H9 (cell line): ENCODE data around the gene INSM2. TPM values are rescaled to one million over a fixed set of nuclear protein-coding genes. Genes with fewer than 3 reads are reported as not detected.

Experiments
- DNase-seq: peaks from one replicate; pipeline ENCODE4 v3.0.0-alpha.2; 2017
- H2AFZ ChIP-seq: one replicate; pipeline ENCODE4 v1.6.1; 2013; ENCODE audit warnings: mild to moderate bottlenecking, low read length, control low read depth, moderate library complexity
- H2AK5ac ChIP-seq: 2 replicates; pipeline ENCODE4 v1.6.1; 2013; ENCODE audit warnings: low read length, control low read depth, mixed read lengths; ENCODE audit not compliant: insufficient read length
- H2BK120ac ChIP-seq: one replicate; pipeline ENCODE4 v1.6.1; 2013; ENCODE audit warnings: low read depth, mild to moderate bottlenecking, low read length, control low read depth, inconsistent platforms; ENCODE audit not compliant: poor library complexity, severe bottlenecking
- H2BK12ac ChIP-seq: 2 replicates; pipeline ENCODE4 v1.6.1; 2013; ENCODE audit warnings: low read length, control low read depth, mixed read lengths, low read depth; ENCODE audit not compliant: insufficient read length
- H2BK15ac ChIP-seq: 2 replicates; pipeline ENCODE4 v1.6.1; 2013; ENCODE audit warnings: low read depth, low read length, control low read depth
- H2BK20ac ChIP-seq: one replicate; pipeline ENCODE4 v1.6.1; 2013; ENCODE audit warnings: low read depth, mild to moderate bottlenecking, low read length, control low read depth, inconsistent platforms; ENCODE audit not compliant: poor library complexity, severe bottlenecking
- H2BK5ac ChIP-seq: 2 replicates; pipeline ENCODE4 v1.6.1; 2013; ENCODE audit warnings: low read length, control low read depth, mixed read lengths; ENCODE audit not compliant: insufficient read length
- H3K14ac ChIP-seq: 2 replicates; pipeline ENCODE4 v1.6.1; 2013; ENCODE audit warnings: low read length, control low read depth; ENCODE audit not compliant: insufficient read depth
- H3K18ac ChIP-seq: 2 replicates; pipeline ENCODE4 v1.6.1; 2013; ENCODE audit warnings: low read depth, mild to moderate bottlenecking, mixed read lengths, low read length, control low read depth; ENCODE audit not compliant: insufficient read length
- H3K23ac ChIP-seq: 2 replicates; pipeline ENCODE4 v1.6.1; 2013; ENCODE audit warnings: low read length, control low read depth, mixed read lengths, low read depth; ENCODE audit not compliant: insufficient read length
- H3K23me2 ChIP-seq: 2 replicates; pipeline ENCODE4 v1.6.1; 2013; ENCODE audit warnings: low read depth, mild to moderate bottlenecking, mixed read lengths, low read length, control low read depth; ENCODE audit not compliant: insufficient read length, poor library complexity, severe bottlenecking
- H3K27ac ChIP-seq: 2 replicates; pipeline ENCODE4 v1.5.1; 2013; ENCODE audit warnings: low read length, control low read depth, mixed read lengths, low read depth; ENCODE audit not compliant: insufficient read length
- H3K27me3 ChIP-seq: 2 replicates; pipeline ENCODE4 v1.6.1; 2013; ENCODE audit warnings: low read length, control low read depth, inconsistent platforms; ENCODE audit not compliant: insufficient read depth
- H3K4ac ChIP-seq: 2 replicates; pipeline ENCODE4 v1.6.1; 2013; ENCODE audit warnings: low read depth, mild to moderate bottlenecking, control low read depth, inconsistent platforms, low read length, moderate library complexity
- H3K4me1 ChIP-seq: 2 replicates; pipeline ENCODE4 v1.6.1; 2013; ENCODE audit warnings: low read length, control low read depth, inconsistent platforms; ENCODE audit not compliant: insufficient read depth
- H3K4me2 ChIP-seq: 2 replicates; pipeline ENCODE4 v1.6.1; 2013; ENCODE audit warnings: low read length, control low read depth, mixed read lengths; ENCODE audit not compliant: insufficient read length, insufficient read depth
- H3K56ac ChIP-seq: 2 replicates; pipeline ENCODE4 v1.6.1; 2013; ENCODE audit warnings: low read depth, mild to moderate bottlenecking, mixed read lengths, low read length, control low read depth; ENCODE audit not compliant: insufficient read length
- H3K79me1 ChIP-seq: 2 replicates; pipeline ENCODE4 v1.6.1; 2013; ENCODE audit warnings: low read depth, mild to moderate bottlenecking, moderate library complexity, low read length, control low read depth, inconsistent platforms; ENCODE audit not compliant: insufficient read depth, poor library complexity, severe bottlenecking
- H3K79me2 ChIP-seq: 2 replicates; pipeline ENCODE4 v1.6.1; 2013; ENCODE audit warnings: low read length, control low read depth, inconsistent platforms; ENCODE audit not compliant: insufficient read depth
- H3K9ac ChIP-seq: 2 replicates; pipeline ENCODE4 v1.6.1; 2013; ENCODE audit warnings: low read length, control low read depth, mixed read lengths; ENCODE audit not compliant: insufficient read length; ENCODE audit errors: extremely low read depth
- H3K9me3 ChIP-seq: one replicate; pipeline ENCODE4 v1.6.1; 2013; ENCODE audit warnings: low read depth, low read length, inconsistent platforms; ENCODE audit not compliant: control insufficient read depth
- H3T11ph ChIP-seq: one replicate; pipeline ENCODE4 v1.6.1; 2013; ENCODE audit warnings: mild to moderate bottlenecking, low read length, control low read depth, inconsistent platforms
- H4K20me1 ChIP-seq: one replicate; pipeline ENCODE4 v1.6.1; 2013; ENCODE audit not compliant: control insufficient read depth, insufficient read length, insufficient read depth
- H4K5ac ChIP-seq: 2 replicates; pipeline ENCODE4 v1.6.1; 2013; ENCODE audit warnings: low read depth, mild to moderate bottlenecking, mixed read lengths, low read length, control low read depth; ENCODE audit not compliant: insufficient read length
- H4K8ac ChIP-seq: replicated peaks from 2 replicates; pipeline ENCODE4 v1.6.1; 2013; ENCODE audit warnings: low read length, control low read depth, mixed read lengths, low read depth; ENCODE audit not compliant: insufficient read length
- H4K91ac ChIP-seq: 2 replicates; pipeline ENCODE4 v1.6.1; 2013; ENCODE audit warnings: low read depth, mild to moderate bottlenecking, moderate library complexity, mixed read lengths, low read length, control low read depth; ENCODE audit not compliant: insufficient read length
- H3K27ac Mint-ChIP-seq, 3 experiments: 2 replicates in 2 of 3; 3 replicates in 1 of 3; pipeline ENCODE4 v1.8.0; 2020 to 2021; ENCODE audit warnings: mixed read lengths in 3 of 3, mild to moderate bottlenecking in 1 of 3, moderate library complexity in 1 of 3
- H3K27me3 Mint-ChIP-seq: 2 replicates; pipeline ENCODE4 v1.8.0; 2021; ENCODE audit warnings: low read depth, mild to moderate bottlenecking, moderate library complexity, mixed read lengths
- H3K36me3 Mint-ChIP-seq, 3 experiments: 2 replicates in 2 of 3; 3 replicates in 1 of 3; pipeline ENCODE4 v1.8.0; 2020 to 2021; ENCODE audit warnings: low read depth in 3 of 3, mixed read lengths in 3 of 3; ENCODE audit not compliant: insufficient read depth in 1 of 3
- H3K4me1 Mint-ChIP-seq, 2 experiments: 2 replicates each; pipeline ENCODE4 v1.8.0; 2020; ENCODE audit warnings: mixed read lengths in 2 of 2
- H3K4me3 Mint-ChIP-seq, 2 experiments: 2 replicates in 1 of 2; 3 replicates in 1 of 2; pipeline ENCODE4 v1.8.0; 2020 to 2021; ENCODE audit warnings: mild to moderate bottlenecking in 2 of 2, mixed read lengths in 2 of 2, moderate library complexity in 1 of 2
- H3K9me3 Mint-ChIP-seq, 2 experiments: 2 replicates in 1 of 2; 3 replicates in 1 of 2; pipeline ENCODE4 v1.8.0; 2020; ENCODE audit warnings: mild to moderate bottlenecking in 2 of 2, mixed read lengths in 2 of 2, moderate library complexity in 1 of 2
- total RNA-seq: library from RNA; stranded (reverse); gene quantifications from 2 replicates; pipeline ENCODE4 v1.2.1, GENCODE V29; 2021
- TF ChIP-seq, protein P1 (sequence below): fragments of 200-600 bp; sonication (generic); conservative IDR thresholded peaks from 3 replicates; pipeline ENCODE4 v1.8.0; 2021; ENCODE audit warnings: antibody characterized with exemption, mild to moderate bottlenecking

The INSM2 gene
- total RNA-seq, 1 experiment from 2014 or later: not detected

DNA sequence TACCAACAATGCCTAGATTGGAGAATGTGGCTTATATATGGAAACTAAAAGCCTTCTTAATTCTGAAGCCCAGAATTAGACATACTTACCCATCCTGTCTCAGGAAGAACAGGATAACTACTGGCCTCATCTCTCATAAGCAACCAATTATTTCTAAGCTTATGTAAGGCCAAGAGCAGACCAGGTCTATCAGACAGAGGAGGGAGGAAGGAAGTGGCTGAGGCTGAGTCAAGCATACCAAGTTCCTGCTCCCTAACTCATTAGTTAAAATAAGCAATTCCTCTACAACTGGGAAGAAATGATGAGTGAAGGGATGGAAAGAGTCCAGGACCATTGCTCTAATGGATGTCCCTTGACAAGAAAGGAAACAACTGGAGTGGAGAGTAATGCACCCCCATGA lies 27.0 kb upstream of the INSM2 start:
- no peak overlapping the region for H3K27ac Mint-ChIP-seq
- H3K79me2 ChIP-seq: no peaks in the 10 kb centered on the region
- TF ChIP-seq, protein P1, sequence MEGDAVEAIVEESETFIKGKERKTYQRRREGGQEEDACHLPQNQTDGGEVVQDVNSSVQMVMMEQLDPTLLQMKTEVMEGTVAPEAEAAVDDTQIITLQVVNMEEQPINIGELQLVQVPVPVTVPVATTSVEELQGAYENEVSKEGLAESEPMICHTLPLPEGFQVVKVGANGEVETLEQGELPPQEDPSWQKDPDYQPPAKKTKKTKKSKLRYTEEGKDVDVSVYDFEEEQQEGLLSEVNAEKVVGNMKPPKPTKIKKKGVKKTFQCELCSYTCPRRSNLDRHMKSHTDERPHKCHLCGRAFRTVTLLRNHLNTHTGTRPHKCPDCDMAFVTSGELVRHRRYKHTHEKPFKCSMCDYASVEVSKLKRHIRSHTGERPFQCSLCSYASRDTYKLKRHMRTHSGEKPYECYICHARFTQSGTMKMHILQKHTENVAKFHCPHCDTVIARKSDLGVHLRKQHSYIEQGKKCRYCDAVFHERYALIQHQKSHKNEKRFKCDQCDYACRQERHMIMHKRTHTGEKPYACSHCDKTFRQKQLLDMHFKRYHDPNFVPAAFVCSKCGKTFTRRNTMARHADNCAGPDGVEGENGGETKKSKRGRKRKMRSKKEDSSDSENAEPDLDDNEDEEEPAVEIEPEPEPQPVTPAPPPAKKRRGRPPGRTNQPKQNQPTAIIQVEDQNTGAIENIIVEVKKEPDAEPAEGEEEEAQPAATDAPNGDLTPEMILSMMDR: no peak
- H2BK20ac ChIP-seq: no peak overlapping the region
- H3K4me2 ChIP-seq: no peak overlapping the region
- H2BK120ac ChIP-seq: no peak overlapping the region
- H2AK5ac ChIP-seq: no peak overlapping the region
- H3K4me1 ChIP-seq: no peaks in the 10 kb centered on the region
- H3K27ac ChIP-seq: no peak overlapping the region
- no peak overlapping the region for H3T11ph ChIP-seq
- no peak overlapping the region for H2AFZ ChIP-seq
- no peak overlapping the region for H3K23ac ChIP-seq
- no peaks in the 10 kb centered on the region for H3K4me1 Mint-ChIP-seq
- H2BK5ac ChIP-seq: no peak overlapping the region
- H3K18ac ChIP-seq: no peak overlapping the region
- H4K20me1 ChIP-seq: no peaks in the 10 kb centered on the region
- H3K4ac ChIP-seq: no peak overlapping the region
- no peak overlapping the region for H3K14ac ChIP-seq
- H3K9ac ChIP-seq: no peak overlapping the region
- H2BK15ac ChIP-seq: no peak overlapping the region
- H3K56ac ChIP-seq: no peak overlapping the region
- no peaks in the 10 kb centered on the region for H3K79me1 ChIP-seq
- peaks cover 6 to 7% of the 10 kb centered on the region in 2 experiments; a peak in 2 of 5 replicates for H3K9me3 Mint-ChIP-seq
- no peaks in the 10 kb centered on the region for H3K9me3 ChIP-seq
- H4K8ac ChIP-seq: no peak overlapping the region
- no peaks in the 10 kb centered on the region for H3K23me2 ChIP-seq
- no peak for DNase-seq
- H4K91ac ChIP-seq: no peak overlapping the region
- H3K36me3 Mint-ChIP-seq: no peaks in the 10 kb centered on the region
- no peaks in the 10 kb centered on the region for H3K27me3 ChIP-seq
- no peak overlapping the region for H4K5ac ChIP-seq
- no peak overlapping the region for H3K4me3 Mint-ChIP-seq
- H3K27me3 Mint-ChIP-seq: peaks cover 1% of the 10 kb centered on the region
- H2BK12ac ChIP-seq: no peak overlapping the region
